Fibroblast of mammary gland (primary cell): Measurements from ENCODE around the gene IMPDH1.

ENCODE experiments used
- DNase-seq: peaks from one replicate; pipeline ENCODE4 v3.0.0-alpha.2; 2010; ENCODE audit warnings: low read depth
- H3K4me3 ChIP-seq: 2 replicates; pipeline ENCODE4 v1.5.1; 2011; ENCODE audit warnings: low read depth, mild to moderate bottlenecking, low read length, moderate library complexity; ENCODE audit not compliant: control insufficient read depth
- CTCF ChIP-seq: conservative IDR thresholded peaks from 2 replicates; pipeline ENCODE4 v1.5.1; 2011; ENCODE audit warnings: low read depth, low read length, inconsistent platforms; ENCODE audit not compliant: control insufficient read depth, insufficient read depth

The IMPDH1 gene

GRCh38 chr7:128380483-128381106, 29.2 kb downstream of the IMPDH1 start:
- DNase-seq: no peak
- no peak overlapping the region for H3K4me3 ChIP-seq
- no peak for TF ChIP-seq CTCF

- DNase-seq: no peak
- TF ChIP-seq CTCF: no peak
- H3K4me3 ChIP-seq: no peak overlapping the region
Observed at GRCh38 chr7:128379900-128380479, 29.8 kb downstream of the IMPDH1 start.

- DNase-seq: no peak
- no peak for TF ChIP-seq CTCF
Observed at GRCh38 chr7:128378637-128379036, 31.1 kb downstream of the IMPDH1 start.

GRCh38 chr7:128376077-128376476, 33.7 kb downstream of the IMPDH1 start:
- no peak for DNase-seq
- no peak for TF ChIP-seq CTCF
- no peak overlapping the region for H3K4me3 ChIP-seq

More at GRCh38 chr7:128378637-128379036, 31.1 kb downstream of the IMPDH1 start:
- H3K4me3 ChIP-seq: no peak overlapping the region

- no peak for TF ChIP-seq CTCF
- DNase-seq: no peak
- no peak overlapping the region for H3K4me3 ChIP-seq
Observed at GRCh38 chr7:128374041-128374440, 35.7 kb downstream of the IMPDH1 start.

- no peak for TF ChIP-seq CTCF
- no peak overlapping the region for H3K4me3 ChIP-seq
- no peak for DNase-seq
Observed at GRCh38 chr7:128373606-128374005, 36.2 kb downstream of the IMPDH1 start.
